Measurements from ENCODE around the gene GRID1.

DNA sequence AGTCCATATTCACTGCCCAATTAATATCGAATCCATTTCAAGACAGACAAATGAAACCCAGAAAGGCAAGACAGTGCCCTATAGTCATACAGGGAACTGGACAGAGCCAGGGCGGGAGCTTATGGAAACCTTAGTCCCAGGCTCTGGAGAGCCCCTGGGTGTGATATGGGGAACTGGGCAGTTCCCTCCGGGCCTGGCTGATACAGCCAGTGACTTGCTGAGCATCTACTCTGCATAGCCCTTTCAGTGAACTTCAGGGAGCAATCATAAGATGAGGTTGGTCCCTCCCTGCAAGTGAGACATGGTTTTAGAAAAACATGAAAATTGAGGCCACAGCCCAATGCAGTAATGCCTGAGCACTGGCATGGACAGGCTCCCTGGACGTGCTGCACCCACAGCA lies 241.9 kb downstream of the GRID1 start:
- TF ChIP-seq, protein P1, sequence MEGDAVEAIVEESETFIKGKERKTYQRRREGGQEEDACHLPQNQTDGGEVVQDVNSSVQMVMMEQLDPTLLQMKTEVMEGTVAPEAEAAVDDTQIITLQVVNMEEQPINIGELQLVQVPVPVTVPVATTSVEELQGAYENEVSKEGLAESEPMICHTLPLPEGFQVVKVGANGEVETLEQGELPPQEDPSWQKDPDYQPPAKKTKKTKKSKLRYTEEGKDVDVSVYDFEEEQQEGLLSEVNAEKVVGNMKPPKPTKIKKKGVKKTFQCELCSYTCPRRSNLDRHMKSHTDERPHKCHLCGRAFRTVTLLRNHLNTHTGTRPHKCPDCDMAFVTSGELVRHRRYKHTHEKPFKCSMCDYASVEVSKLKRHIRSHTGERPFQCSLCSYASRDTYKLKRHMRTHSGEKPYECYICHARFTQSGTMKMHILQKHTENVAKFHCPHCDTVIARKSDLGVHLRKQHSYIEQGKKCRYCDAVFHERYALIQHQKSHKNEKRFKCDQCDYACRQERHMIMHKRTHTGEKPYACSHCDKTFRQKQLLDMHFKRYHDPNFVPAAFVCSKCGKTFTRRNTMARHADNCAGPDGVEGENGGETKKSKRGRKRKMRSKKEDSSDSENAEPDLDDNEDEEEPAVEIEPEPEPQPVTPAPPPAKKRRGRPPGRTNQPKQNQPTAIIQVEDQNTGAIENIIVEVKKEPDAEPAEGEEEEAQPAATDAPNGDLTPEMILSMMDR (IDR thresholded peaks at IDR 0.05; ENCODE audit: low read length) = no peak
- no peak for TF ChIP-seq EZH2 (IDR thresholded peaks at IDR 0.05; ENCODE audit: borderline replicate concordance, low read length)
